Activated effector memory CD4-positive, alpha-beta T cell treated with anti-CD3 and anti-CD28 coated beads, Interleukin-2, amount 50 U/mL, for 16 hours (primary cell): Measurements from ENCODE around the gene CREB5.
"Not testable (repeated sequence)": the region's sequence is repeated elsewhere in the genome, so short reads cannot be mapped to it uniquely, and the experiment has no call there.

Experiments used
- DNase-seq: peaks from one replicate; pipeline ENCODE4 v3.0.0-alpha.2; 2020

CREB5 gene, protein sequence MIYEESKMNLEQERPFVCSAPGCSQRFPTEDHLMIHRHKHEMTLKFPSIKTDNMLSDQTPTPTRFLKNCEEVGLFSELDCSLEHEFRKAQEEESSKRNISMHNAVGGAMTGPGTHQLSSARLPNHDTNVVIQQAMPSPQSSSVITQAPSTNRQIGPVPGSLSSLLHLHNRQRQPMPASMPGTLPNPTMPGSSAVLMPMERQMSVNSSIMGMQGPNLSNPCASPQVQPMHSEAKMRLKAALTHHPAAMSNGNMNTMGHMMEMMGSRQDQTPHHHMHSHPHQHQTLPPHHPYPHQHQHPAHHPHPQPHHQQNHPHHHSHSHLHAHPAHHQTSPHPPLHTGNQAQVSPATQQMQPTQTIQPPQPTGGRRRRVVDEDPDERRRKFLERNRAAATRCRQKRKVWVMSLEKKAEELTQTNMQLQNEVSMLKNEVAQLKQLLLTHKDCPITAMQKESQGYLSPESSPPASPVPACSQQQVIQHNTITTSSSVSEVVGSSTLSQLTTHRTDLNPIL

DNA sequence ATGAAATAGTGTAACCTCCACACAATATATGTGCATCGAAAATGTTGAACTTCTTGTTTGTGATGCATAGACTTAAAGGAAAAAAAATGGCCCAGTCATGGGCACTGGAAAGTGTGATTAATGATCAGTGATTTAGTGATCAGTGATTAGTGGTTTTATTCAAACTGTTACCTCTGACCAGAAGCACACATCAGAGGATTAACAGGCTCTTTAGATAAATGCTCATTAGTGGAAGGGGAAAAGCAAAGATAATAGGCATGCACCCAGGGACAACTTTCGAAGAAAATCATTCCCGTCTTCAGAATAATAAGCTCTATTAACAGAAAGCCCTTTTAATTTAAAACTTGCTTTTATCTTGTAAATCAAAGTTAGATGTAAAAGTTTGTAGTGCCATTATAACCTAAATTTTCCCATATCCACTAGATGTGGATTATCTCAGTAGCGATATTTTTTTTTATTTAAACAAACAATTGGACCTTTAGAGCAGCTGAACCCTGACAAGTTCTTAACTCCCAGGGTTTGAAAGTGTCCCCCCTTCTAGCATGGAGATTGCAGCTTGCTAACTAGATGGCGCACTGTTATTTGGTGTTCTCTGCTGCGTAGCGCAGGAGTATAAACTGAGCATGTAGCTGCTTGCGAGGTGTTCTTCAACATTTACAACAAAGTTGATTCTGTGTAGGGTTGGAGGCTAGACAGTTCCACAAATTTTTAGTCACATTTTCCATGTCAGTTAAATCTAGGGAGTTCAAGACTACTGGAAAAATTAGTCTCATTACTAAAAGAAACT lies at the start of gene CREB5:
Gene CREB5, plus strand, starts transcription at position 643 of the 787 bp plus-strand sequence. CDS start 397 bp downstream, outside the sequence.
- no peak for DNase-seq

GRCh38 chr7:28362812-28363211 lies 49.5 kb upstream of the CREB5 start:
- DNase-seq, result no peak

- DNase-seq, result no peak
Observed at GRCh38 chr7:28364082-28364481, 48.2 kb upstream of the CREB5 start.

GRCh38 chr7:28369523-28369922 lies 42.8 kb upstream of the CREB5 start:
- no peak for DNase-seq

GRCh38 chr7:28371846-28372245 lies 40.5 kb upstream of the CREB5 start:
- no peak for DNase-seq

GRCh38 chr7:28373990-28374389 lies 38.3 kb upstream of the CREB5 start:
- DNase-seq, result no peak

- no peak for DNase-seq
Observed at GRCh38 chr7:28375729-28376128, 36.6 kb upstream of the CREB5 start.

DNA sequence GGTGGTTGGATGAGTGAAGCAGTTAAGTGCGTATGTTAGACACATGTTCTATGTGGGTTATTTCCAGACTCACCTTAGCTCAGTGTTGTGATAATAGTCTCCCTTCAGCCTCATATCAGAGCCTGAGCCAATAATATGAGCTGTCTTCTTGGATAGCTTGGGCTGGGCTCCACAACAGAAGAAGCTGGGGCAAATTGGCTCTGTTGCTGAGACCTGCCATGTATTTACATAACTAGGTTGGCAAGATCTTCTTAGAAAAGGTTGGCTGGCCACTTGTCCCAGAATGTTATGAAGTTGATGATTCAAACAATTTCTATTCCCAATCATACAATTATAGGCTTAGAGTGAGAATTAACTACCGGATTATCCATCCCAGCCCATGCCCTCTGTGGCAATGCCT lies 35.7 kb upstream of the CREB5 start:
- DNase-seq, result no peak

GRCh38 chr7:28378574-28379149 lies 33.7 kb upstream of the CREB5 start:
- DNase-seq, result no peak

- no peak for DNase-seq
Observed at GRCh38 chr7:28381466-28381865, 30.9 kb upstream of the CREB5 start.

- DNase-seq, result no peak
Observed at GRCh38 chr7:28382144-28382543, 30.2 kb upstream of the CREB5 start.

DNA sequence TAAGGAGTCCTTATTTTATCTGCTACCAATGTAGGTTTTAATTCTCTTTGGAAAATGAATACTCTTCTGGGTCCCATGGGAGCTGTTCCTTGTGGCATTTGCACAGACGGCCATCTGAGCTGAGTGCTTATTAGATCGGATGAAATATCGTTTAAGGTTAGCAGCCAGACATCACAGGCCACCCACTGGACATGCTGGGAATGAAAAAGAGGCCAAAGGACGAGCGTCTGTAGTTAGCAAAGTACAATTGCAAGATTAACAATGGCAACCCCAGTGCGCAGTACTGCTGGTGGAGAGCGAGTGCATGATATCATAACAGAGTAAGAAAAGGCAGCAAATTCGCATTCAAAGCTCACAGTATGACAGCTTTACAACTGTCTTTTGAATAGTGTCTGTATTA lies 28.3 kb upstream of the CREB5 start:
- no peak for DNase-seq

GRCh38 chr7:28389504-28390395 lies 22.6 kb upstream of the CREB5 start:
- no peak for DNase-seq

DNA sequence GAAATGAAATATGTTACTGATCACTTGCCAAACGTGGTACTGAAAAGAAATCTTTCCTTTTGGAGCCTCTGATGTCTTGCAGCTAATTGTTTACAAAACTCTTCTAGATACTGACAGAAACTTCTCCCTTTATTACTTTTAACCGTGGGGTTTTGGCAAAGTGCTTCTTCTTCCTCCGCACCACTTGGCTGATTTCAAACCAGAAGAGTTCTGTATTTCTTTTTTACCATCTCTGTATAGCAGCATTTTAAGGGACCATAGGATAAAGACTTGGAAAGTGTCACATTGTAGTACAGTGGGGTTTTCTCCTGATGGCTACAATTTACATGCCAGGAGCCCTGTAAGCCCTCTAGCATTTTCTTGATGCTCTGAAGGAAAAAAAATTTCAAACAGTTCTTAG lies 21.9 kb upstream of the CREB5 start:
- no peak for DNase-seq

DNA sequence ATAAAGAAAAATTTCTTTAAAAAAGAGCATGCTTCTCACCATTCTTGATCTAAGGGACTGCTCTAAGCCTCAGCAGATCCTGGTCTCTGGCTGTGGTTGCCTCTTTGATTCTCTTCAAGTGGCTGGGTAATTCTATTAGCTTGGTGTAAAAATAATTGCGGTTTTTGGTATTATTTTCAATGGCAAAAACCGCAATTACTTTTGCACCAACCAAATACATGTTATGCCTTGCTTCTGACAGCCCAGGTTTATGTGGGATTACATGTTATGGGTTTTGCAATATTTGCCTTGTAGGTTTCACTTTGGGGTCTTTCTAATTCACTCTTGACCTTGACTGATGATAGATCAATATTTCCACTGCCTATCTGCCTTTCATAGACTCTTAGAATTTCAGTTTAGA lies 20.0 kb upstream of the CREB5 start:
- no peak for DNase-seq

DNA sequence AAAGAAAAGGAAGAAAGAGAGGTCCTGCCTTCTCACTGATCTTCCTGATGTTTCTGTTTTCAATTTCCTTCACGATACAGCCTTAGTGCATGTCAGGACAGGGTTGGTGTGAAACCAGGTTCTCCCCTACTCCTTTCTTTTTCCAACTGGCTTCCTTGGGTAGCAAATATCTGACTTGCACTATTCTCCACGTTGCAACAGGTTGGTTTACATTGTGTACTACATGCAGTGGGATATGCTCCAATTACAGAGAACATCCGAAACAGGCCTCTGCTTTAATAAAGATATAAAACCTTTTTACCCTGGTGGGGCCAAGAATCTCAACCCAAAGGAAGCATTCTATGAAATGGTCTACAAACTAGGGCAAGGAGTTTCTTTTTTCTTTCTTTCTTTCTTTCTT lies 16.9 kb upstream of the CREB5 start:
- no peak for DNase-seq

GRCh38 chr7:28395831-28396230 lies 16.5 kb upstream of the CREB5 start:
- no peak for DNase-seq

- DNase-seq, result no peak
Observed at GRCh38 chr7:28397141-28397540, 15.2 kb upstream of the CREB5 start.

DNA sequence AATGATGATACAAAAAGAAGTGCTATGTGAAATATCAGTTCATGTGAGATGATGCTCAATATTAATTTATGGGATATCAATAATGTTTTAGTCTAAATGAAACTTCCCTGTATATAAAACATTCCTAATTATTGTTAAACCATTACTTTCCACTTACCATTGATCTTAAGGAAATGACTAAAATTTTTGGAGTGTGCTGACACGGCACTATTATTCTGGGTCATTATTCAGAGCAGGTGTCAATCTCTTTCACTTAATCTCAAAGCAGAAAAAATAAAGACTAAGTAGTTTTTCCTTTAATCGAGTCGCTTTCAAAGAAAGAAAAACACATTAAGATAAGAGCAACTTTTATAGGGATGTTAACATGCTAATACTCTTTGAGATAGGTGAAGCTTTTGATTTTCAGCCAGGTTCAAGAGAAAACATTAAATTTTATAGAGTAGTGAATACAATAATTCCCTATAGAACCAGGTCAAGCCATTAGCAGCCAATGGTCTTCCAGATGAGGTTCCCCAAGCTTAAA lies 11.4 kb upstream of the CREB5 start:
- no peak for DNase-seq

DNA sequence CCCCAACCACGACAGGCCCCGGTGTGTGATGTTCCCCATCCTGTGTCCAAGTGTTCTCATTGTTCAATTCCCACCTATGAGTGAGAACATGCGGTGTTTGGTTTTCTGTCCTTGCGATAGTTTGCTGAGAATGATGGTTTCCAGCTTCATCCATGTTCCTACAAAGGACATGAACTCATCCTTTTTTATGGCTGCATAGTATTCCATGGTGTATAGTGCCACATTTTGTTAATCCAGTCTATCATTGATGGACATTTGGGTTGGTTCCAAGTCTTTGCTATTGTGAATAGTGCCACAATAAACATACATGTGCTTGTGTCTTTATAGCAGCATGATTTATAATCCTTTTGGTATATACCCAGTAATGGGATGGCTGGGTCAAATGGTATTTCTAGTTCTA lies 10.8 kb upstream of the CREB5 start:
- not testable (repeated sequence) for DNase-seq

DNA sequence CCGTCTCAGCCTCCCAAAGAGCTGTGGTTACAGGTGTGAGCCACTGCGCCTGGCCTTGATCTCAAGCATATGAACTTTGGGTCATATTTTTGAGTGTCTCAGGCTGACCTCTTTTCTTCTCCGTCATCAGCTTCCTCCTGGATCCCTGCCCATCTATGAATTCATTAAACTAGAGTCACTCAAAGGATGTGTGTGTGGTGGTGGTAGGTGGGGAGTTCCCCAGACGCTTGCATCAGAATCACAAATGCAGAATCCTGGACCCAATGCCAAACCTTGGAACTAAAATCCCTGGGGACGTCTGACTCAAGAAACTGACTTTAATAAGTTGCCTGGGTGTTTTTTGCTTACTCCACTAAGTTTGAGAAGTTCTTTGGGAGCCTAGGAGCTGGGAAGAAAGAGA lies 6.7 kb upstream of the CREB5 start:
- no peak for DNase-seq

GRCh38 chr7:28406192-28406591 lies 6.1 kb upstream of the CREB5 start:
- no peak for DNase-seq
